Measurements from ENCODE around the gene TMEM223.

Gene TMEM223

DNA sequence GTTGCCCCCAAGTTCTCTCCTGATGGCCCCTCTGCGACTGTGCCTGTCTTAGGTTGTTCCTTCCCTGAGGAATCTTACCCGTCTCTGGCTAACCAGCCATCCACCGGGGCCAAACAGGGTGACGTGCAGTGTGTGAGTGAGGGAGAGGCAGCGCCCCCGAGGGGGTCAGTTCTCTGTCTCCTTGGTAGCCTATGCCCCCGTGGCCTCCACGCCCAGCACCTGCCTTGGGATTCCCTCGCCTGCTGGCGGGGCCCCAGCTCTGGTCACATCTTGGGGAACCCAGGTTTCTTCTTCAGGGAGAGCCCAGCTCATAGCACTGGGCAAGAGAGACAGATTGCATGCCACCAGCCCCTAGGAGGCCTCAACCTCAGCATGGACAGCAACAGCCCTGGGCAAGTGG, 7.7 kb upstream of the TMEM223 start:
- DNase-seq (ENCODE audit: low spot score) = no peak
- TF ChIP-seq, protein P1, sequence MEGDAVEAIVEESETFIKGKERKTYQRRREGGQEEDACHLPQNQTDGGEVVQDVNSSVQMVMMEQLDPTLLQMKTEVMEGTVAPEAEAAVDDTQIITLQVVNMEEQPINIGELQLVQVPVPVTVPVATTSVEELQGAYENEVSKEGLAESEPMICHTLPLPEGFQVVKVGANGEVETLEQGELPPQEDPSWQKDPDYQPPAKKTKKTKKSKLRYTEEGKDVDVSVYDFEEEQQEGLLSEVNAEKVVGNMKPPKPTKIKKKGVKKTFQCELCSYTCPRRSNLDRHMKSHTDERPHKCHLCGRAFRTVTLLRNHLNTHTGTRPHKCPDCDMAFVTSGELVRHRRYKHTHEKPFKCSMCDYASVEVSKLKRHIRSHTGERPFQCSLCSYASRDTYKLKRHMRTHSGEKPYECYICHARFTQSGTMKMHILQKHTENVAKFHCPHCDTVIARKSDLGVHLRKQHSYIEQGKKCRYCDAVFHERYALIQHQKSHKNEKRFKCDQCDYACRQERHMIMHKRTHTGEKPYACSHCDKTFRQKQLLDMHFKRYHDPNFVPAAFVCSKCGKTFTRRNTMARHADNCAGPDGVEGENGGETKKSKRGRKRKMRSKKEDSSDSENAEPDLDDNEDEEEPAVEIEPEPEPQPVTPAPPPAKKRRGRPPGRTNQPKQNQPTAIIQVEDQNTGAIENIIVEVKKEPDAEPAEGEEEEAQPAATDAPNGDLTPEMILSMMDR (IDR thresholded peaks at IDR 0.05; ENCODE audit: borderline replicate concordance, control extremely low read depth, extremely low read depth, insufficient read depth, missing control alignments) = no peak
- in situ Hi-C loops (cut with MboI; ENCODE audit: low sequenced_read_pairs, unreplicated experiment) = no loop called here

DNA sequence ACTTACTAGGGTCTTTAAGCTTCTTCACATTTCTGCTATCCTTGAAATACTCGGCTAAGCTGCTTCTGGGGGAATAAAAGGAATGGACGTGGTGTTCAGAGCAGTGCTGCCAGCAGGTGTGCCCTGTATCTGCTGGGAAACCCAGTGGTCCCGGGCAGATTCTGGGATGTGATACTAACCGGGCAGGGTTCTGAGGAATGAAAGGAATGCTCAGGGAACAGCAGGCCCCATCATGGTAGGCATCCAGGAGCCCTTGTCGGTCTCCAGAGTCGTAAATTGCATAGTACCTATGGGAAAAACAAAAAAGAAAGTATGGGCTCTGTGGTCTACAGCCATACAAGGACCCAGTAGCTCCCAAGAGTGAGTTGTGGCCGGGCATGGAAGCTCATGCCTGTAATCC, 4.5 kb upstream of the TMEM223 start:
- no peak for DNase-seq (ENCODE audit: low spot score)
- in situ Hi-C loops (cut with MboI; ENCODE audit: low sequenced_read_pairs, unreplicated experiment) = no loop called here
- TF ChIP-seq, protein P1 (IDR thresholded peaks at IDR 0.05; ENCODE audit: borderline replicate concordance, control extremely low read depth, extremely low read depth, insufficient read depth, missing control alignments) = no peak

DNA sequence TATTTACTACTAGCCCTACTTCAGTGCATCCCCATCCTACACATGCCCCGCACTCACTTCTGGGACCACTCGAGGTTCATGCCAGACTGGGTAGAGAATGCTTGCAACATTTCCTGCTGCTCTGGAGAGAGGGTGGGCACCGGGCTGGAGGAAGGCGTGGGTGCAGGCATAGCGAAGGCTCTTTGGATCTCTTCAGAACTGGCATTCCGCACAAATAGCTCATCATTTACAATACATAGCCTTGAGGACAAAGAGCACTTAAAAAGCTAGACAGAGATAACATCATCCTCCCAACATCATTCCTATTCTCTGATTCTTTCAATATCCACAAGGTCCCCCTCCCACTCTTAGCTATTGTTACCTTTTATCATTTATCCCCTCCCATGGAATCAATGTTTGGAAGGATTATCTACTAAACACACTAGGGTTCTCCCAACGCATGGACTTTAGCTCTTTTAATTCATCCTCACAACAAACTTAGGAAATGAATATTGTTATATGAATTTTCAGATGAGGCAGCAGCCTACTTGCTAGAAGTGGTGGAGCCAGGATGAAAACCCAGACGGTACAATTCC, 2.5 kb upstream of the TMEM223 start:
- TF ChIP-seq, protein P1 (IDR thresholded peaks at IDR 0.05; ENCODE audit: borderline replicate concordance, control extremely low read depth, extremely low read depth, insufficient read depth, missing control alignments) = no peak
- DNase-seq (ENCODE audit: low spot score) = no peak
- in situ Hi-C loops (cut with MboI; ENCODE audit: low sequenced_read_pairs, unreplicated experiment) = no loop called here

DNA sequence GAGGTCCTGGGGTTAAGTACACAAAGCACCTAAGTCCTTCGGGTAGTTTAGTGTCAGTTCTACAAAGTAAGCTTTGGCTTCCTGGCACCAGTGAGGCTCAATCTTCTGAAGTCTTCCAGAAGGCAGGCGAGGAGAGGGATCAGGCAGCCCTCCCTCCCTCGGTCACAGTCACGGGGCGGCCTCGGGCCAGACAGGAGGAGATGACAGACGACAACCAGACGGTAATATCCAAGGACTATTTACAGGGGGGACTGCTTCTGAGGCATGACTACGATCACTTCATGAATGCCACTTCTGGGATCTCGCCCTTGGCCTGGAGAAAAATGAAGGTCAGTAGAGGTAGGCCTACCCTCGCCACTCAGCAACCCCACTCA, 383 bp upstream of the TMEM223 start:
- no peak for DNase-seq (ENCODE audit: low spot score)

DNA sequence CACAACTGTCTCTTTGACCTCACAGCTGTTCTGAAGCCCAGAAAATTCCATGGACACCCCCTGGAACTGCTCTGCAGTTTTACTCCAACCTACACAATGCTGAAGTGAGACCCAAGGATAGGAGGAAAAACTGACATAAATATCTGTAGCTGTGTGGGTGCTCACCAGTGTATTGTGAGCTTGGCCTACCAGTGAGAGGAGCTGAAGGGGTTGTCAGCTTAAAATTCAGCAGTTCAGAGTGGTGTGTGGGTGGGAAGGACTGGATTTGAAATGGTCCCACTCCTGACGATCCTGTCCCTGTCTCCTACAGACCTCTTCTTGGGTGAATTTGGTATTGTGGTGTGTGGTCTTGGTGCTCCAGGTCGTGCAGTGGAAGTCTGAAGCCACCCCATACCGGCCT, 2.2 kb downstream of the TMEM223 start:
- no peak for DNase-seq (ENCODE audit: low spot score)
- in situ Hi-C loops (cut with MboI; ENCODE audit: low sequenced_read_pairs, unreplicated experiment) = no loop called here
- TF ChIP-seq, protein P1 (IDR thresholded peaks at IDR 0.05; ENCODE audit: borderline replicate concordance, control extremely low read depth, extremely low read depth, insufficient read depth, missing control alignments) = no peak

More for the DNA sequence above, 383 bp upstream of the TMEM223 start:
- TF ChIP-seq, protein P1 (IDR thresholded peaks at IDR 0.05; ENCODE audit: borderline replicate concordance, control extremely low read depth, extremely low read depth, insufficient read depth, missing control alignments) = no peak
- in situ Hi-C loops (cut with MboI; ENCODE audit: low sequenced_read_pairs, unreplicated experiment) = no loop called here

DNA sequence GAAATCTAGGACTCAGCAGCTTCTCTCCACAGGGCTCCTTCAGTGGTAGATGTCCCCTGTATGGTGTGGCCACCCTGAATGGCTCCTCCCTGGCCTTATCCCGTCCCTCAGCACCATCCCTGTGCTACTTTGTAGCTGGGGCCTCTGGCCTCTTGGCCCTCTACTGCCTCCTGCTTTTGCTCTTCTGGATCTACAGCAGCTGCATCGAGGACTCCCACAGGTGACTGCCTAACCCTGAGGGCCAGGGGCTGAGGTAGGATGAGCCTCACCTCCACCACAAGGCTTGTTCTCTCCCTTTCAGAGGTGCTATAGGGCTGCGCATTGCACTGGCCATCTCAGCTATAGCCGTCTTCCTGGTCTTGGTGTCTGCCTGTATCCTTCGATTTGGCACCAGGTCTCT, 2.8 kb downstream of the TMEM223 start:
- DNase-seq (ENCODE audit: low spot score) = no peak
- in situ Hi-C loops (cut with MboI; ENCODE audit: low sequenced_read_pairs, unreplicated experiment) = no loop called here
- TF ChIP-seq, protein P1 (IDR thresholded peaks at IDR 0.05; ENCODE audit: borderline replicate concordance, control extremely low read depth, extremely low read depth, insufficient read depth, missing control alignments) = no peak
